ENCODE measurements around the gene CEP350. TPM values are rescaled to one million over a fixed set of nuclear protein-coding genes. Genes with fewer than 3 reads are reported as not detected.

CEP350 gene
- total and polyA plus RNA-seq, 2 of the 4 experiments (the other 2 are of a cell fraction): 5.0 to 36.4 TPM

GRCh38 chr1:179952186-179952585 is 2.4 kb upstream of the CEP350 start:
- dilution Hi-C loops (cut with HindIII; ENCODE audit: low sequenced_read_pairs, unreplicated experiment): no loop called here
- Histone ChIP-seq H3K18ac (ENCODE audit: low read depth, low read length) (no peak overlapping the region), H3K9ac (ENCODE audit: low read depth, low read length) (no peak overlapping the region), H3K9me3 (ENCODE audit: control insufficient read depth, insufficient read depth, low read length) (no peaks in the 10 kb centered on the region), H3K23ac (ENCODE audit: low read depth, low read length) (no peak overlapping the region), H3K56ac (ENCODE audit: extremely low read depth, insufficient read depth, low read length) (no peak overlapping the region), H2AK5ac (ENCODE audit: low read depth, low read length) (no peak overlapping the region), H3K4me1 (ENCODE audit: control insufficient read depth, insufficient read depth, low read length) (peaks cover 2% of the 10 kb centered on the region; the same call in 1 of the 2 replicates), H2BK120ac (ENCODE audit: low read depth, low read length) (no peak overlapping the region), H4K8ac (ENCODE audit: low read depth in 2 of 2, low read length in 2 of 2) (no peak overlapping the region), H3K27me3 (ENCODE audit: control insufficient read depth, insufficient read depth, low read length) (no peaks in the 10 kb centered on the region), H2BK15ac (ENCODE audit: low read depth, low read length) (no peak overlapping the region), H2AK9ac (replicated peaks; ENCODE audit: low read depth, low read length, poor library complexity) (no peak overlapping the region), H3K14ac (replicated peaks; ENCODE audit: low read depth, low read length) (no peak overlapping the region), H2BK5ac (ENCODE audit: low read depth, low read length, poor library complexity, severe bottlenecking) (no peak overlapping the region), H3K4me3 (ENCODE audit: insufficient read depth, low read depth, low read length) (no peak overlapping the region), H2BK20ac (ENCODE audit: low read depth, low read length) (no peak overlapping the region), H3K4ac (ENCODE audit: low read depth, low read length) (no peak overlapping the region), H2AFZ (replicated peaks; ENCODE audit: low read length, poor library complexity) (no peak overlapping the region), H4K5ac (ENCODE audit: low read depth, low read length) (no peak overlapping the region), H4K91ac (ENCODE audit: insufficient read depth, low read depth, low read length) (no peak overlapping the region), H3K4me2 (ENCODE audit: low read depth, low read length) (no peak overlapping the region), H4K20me1 (ENCODE audit: insufficient read depth, low read length) (no peaks in the 10 kb centered on the region; the same call in 1 of the 2 replicates), H3K79me1 (ENCODE audit: low read depth in 1 of 2, low read length in 2 of 2) (peaks cover 0 to 4% of the 10 kb centered on the region in 2 experiments; a peak in 1 of 4 replicates), H3K36me3 (ENCODE audit: control insufficient read depth, insufficient read depth, low read length) (no peaks in the 10 kb centered on the region), H3K27ac (ENCODE audit: insufficient read depth, low read length) (no peak overlapping the region), H3K9me1 (ENCODE audit: insufficient read depth, low read length) (no peaks in the 10 kb centered on the region)
- CTCF ChIA-PET: interaction anchor here (1.1 kb wide), 1 partner anchor 38 kb away, joined by 3 read pairs; no protein-coding TSS in a partner anchor
- WGBS, 2 experiments (ENCODE audit: extremely low coverage in 2 of 2, insufficient read length in 1 of 2): 50% methylated on average over 2 of the region's 4 CpGs; no CpG with 5 or more reads in 1 of the 2 experiments
- ATAC-seq (ENCODE audit: low read depth): no peak
- BruUV-seq (replicated peaks): no TSS peak
- POLR2A ChIA-PET (ENCODE audit: unreplicated experiment): no interaction called here
- DNase-seq: no peak
- intact Hi-C loops (cut with micrococcal nuclease): loop anchor here (5.0 kb wide), 1 partner anchor 70 kb away; the partner anchor contains the start of gene TOR1AIP1
- no peak for TF ChIP-seq FOS (IDR thresholded peaks at IDR 0.05; ENCODE audit: low read depth, low read length)
- TF ChIP-seq RFX5 (IDR thresholded peaks at IDR 0.05; ENCODE audit: low read depth, low read length): no peak
- TF ChIP-seq CHD1 (IDR thresholded peaks at IDR 0.05; ENCODE audit: low read depth, low read length): no peak
- in situ Hi-C loops (cut with MboI; ENCODE audit: low sequenced_read_pairs): no loop called here
